Lower lobe of right lung (tissue), 2 donors: ENCODE measurements around the gene GPR160. TPM values are rescaled to one million over a fixed set of nuclear protein-coding genes. Genes with fewer than 3 reads are reported as not detected.

ENCODE experiments used
- ATAC-seq, 2 donors: fragments of 200-7000 bp; cut with Tn5 transposase; one replicate each; pipeline ENCODE4 v1.9.1; 2020 to 2022; ENCODE audit warnings: mild to moderate bottlenecking in 2 of 2, moderate library complexity in 2 of 2
- DNase-seq: peaks from one replicate; pipeline ENCODE4 v3.0.0-alpha.2; 2020
- H3K27ac ChIP-seq: fragments of 200-600 bp; one replicate; pipeline ENCODE4 v1.8.0; 2022
- H3K27me3 ChIP-seq: fragments of 200-600 bp; one replicate; pipeline ENCODE4 v1.8.0; 2022; ENCODE audit warnings: low read depth
- H3K36me3 ChIP-seq: fragments of 200-600 bp; one replicate; pipeline ENCODE4 v1.8.0; 2022; ENCODE audit warnings: mild to moderate bottlenecking
- H3K4me1 ChIP-seq: fragments of 200-600 bp; one replicate; pipeline ENCODE4 v1.8.0; 2022
- H3K4me3 ChIP-seq: fragments of 200-600 bp; one replicate; pipeline ENCODE4 v1.8.0; 2022; ENCODE audit warnings: mild to moderate bottlenecking
- H3K9me3 ChIP-seq: fragments of 200-600 bp; one replicate; pipeline ENCODE4 v1.8.0; 2022
- intact Hi-C: fragments of 100-400 bp; cut with DNase I; formaldehyde crosslinking; loops from one replicate; pipeline ENCODE4 v1.11.0; 2022
- total RNA-seq: library from RNA; stranded (reverse); fragmentation: NEBNext Ultra II Directional; extraction: Animal tissue kit (Norgen Biotek cat#: 25700); gene quantifications from one replicate; pipeline ENCODE4 v1.2.1, GENCODE V29; 2021
- TF ChIP-seq, protein P1 (sequence below): fragments of 200-600 bp; IDR thresholded peaks from one replicate; pipeline ENCODE4 v1.8.0; 2022; ENCODE audit warnings: antibody characterized with exemption, mild to moderate bottlenecking
- donor health status: DM: no; HTN: yes; CAD: no; lungs with severe emphysema.

Gene GPR160
- total RNA-seq, 1 donor from 2014 or later = 24.4 TPM

GRCh38 chr3:170080605-170081004, 42.8 kb downstream of the GPR160 start:
- intact Hi-C loops = no loop called here
- TF ChIP-seq, protein P1, sequence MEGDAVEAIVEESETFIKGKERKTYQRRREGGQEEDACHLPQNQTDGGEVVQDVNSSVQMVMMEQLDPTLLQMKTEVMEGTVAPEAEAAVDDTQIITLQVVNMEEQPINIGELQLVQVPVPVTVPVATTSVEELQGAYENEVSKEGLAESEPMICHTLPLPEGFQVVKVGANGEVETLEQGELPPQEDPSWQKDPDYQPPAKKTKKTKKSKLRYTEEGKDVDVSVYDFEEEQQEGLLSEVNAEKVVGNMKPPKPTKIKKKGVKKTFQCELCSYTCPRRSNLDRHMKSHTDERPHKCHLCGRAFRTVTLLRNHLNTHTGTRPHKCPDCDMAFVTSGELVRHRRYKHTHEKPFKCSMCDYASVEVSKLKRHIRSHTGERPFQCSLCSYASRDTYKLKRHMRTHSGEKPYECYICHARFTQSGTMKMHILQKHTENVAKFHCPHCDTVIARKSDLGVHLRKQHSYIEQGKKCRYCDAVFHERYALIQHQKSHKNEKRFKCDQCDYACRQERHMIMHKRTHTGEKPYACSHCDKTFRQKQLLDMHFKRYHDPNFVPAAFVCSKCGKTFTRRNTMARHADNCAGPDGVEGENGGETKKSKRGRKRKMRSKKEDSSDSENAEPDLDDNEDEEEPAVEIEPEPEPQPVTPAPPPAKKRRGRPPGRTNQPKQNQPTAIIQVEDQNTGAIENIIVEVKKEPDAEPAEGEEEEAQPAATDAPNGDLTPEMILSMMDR = no peak
- ATAC-seq (no peak), DNase-seq (no peak)
- H3K9me3 ChIP-seq = no peaks in the 10 kb centered on the region
- H3K4me1 ChIP-seq = no peaks in the 10 kb centered on the region
- peaks cover 34% of the 10 kb centered on the region for H3K36me3 ChIP-seq
- H3K27me3 ChIP-seq = no peaks in the 10 kb centered on the region
- H3K4me3 ChIP-seq = no peak overlapping the region
- no peak overlapping the region for H3K27ac ChIP-seq

DNA sequence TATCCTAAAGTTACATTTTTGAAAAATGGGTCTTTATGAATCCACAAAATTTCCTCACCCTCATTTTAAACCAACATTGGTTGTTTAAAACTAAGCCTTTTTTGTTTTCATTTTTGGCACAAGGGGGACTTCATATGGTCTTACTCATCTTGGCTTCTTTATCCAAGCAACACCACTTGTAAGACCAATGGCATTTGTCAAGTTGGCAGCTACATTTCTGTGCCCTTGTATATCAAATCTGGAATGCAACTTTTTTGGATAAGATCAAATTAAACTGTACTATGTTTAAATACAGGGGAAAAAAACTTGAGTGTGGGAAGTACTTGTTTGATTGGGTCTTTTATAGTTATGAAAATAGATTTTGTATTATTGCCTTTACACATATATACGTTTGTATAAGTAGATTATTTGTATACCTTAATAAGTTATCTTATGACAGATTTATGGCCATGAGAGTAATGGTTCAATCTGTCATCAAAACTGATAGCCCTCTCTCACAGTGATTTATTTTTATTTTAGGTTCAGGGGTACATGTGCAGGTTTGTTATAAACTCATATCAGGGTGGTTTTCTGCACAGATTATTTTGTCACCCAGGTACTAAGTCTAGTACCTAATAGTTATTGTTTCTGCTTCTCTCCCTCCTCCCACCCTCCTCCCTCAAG, 43.4 kb downstream of the GPR160 start:
- intact Hi-C loops = no loop called here
- Histone ChIP-seq H3K27ac (no peak overlapping the region), H3K9me3 (no peaks in the 10 kb centered on the region), H3K4me3 (no peak overlapping the region), H3K27me3 (no peaks in the 10 kb centered on the region), H3K4me1 (no peaks in the 10 kb centered on the region), H3K36me3 (peaks cover 40% of the 10 kb centered on the region)
- TF ChIP-seq, protein P1 = no peak
- DNase-seq = no peak
- ATAC-seq = no peak

- intact Hi-C loops = no loop called here
- TF ChIP-seq, protein P1 = no peak
These were observed 45.5 kb downstream of the GPR160 start for GRCh38 chr3:170083343-170083742.

DNA sequence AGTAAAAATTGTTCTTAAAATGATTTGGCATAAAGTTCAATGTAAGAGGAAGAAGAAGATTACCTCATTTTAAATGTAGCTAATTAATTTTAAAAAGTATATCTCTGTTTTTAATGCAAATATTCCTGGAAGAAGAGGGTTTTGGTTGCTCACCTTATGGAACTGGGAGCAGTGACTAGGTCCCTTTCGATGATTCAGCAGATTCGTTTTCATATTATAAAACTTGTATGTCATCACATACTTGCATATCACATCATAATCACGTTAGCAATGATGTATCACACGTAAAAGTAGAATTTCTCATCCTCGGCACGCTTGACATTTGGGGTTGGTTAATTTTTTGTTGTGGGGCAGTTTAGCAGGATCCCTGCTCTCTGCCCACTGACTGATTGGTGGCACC, 47.6 kb downstream of the GPR160 start:
- TF ChIP-seq, protein P1 = no peak
- no peak for DNase-seq
- Histone ChIP-seq H3K9me3 (no peaks in the 10 kb centered on the region), H3K27me3 (no peaks in the 10 kb centered on the region), H3K27ac (no peak overlapping the region), H3K4me3 (no peak overlapping the region), H3K4me1 (no peaks in the 10 kb centered on the region), H3K36me3 (peaks cover 68% of the 10 kb centered on the region)
- no peak for ATAC-seq
- intact Hi-C loops = no loop called here

More at GRCh38 chr3:170083343-170083742, 45.5 kb downstream of the GPR160 start:
- H3K27me3 ChIP-seq = no peaks in the 10 kb centered on the region
- no peaks in the 10 kb centered on the region for H3K9me3 ChIP-seq
- no peak overlapping the region for H3K4me3 ChIP-seq
- DNase-seq (no peak), ATAC-seq (no peak)
- H3K36me3 ChIP-seq = peaks cover 60% of the 10 kb centered on the region
- no peak overlapping the region for H3K27ac ChIP-seq
- no peaks in the 10 kb centered on the region for H3K4me1 ChIP-seq

GRCh38 chr3:170089862-170090600, 52.2 kb downstream of the GPR160 start:
- no peaks in the 10 kb centered on the region for H3K4me1 ChIP-seq
- no peak overlapping the region for H3K4me3 ChIP-seq
- no peaks in the 10 kb centered on the region for H3K27me3 ChIP-seq
- ATAC-seq (peak; percentile 56 to 78), DNase-seq (no peak)
- intact Hi-C loops = no loop called here
- TF ChIP-seq, protein P1 = no peak
- H3K9me3 ChIP-seq = no peaks in the 10 kb centered on the region
- peaks cover 71% of the 10 kb centered on the region for H3K36me3 ChIP-seq
- H3K27ac ChIP-seq = no peak overlapping the region
